Keratinocyte (primary cell): ENCODE results near the gene SMIM35. TPM values are rescaled to one million over a fixed set of nuclear protein-coding genes. Genes with fewer than 3 reads are reported as not detected.

Source experiments
- DNase-seq: peaks from one replicate; pipeline ENCODE4 v3.0.0-alpha.2; 2011; ENCODE audit warnings: low read depth, missing footprints, low spot score
- FAIRE-seq: peaks from 2 replicates; lab custom pipeline; 2011; peaks lifted over from hg19 to GRCh38; lab: Jason Lieb, UNC
- H2AFZ ChIP-seq: 2 replicates; pipeline ENCODE4 v1.6.0; 2012; ENCODE audit warnings: low read length, control low read depth, inconsistent platforms; ENCODE audit not compliant: control insufficient read depth
- H3K27ac ChIP-seq: 2 replicates; pipeline ENCODE4 v1.5.1; 2011; ENCODE audit warnings: low read length; ENCODE audit not compliant: control insufficient read depth, insufficient read depth
- H3K27me3 ChIP-seq: 3 replicates; pipeline ENCODE4 v1.6.0; 2011; ENCODE audit warnings: low read length; ENCODE audit not compliant: control insufficient read depth, insufficient read depth; ENCODE audit errors: extremely low read depth
- H3K36me3 ChIP-seq, 2 experiments: 2 replicates in 1 of 2; 3 replicates in 1 of 2; pipeline ENCODE4 v1.5.1; 2011; ENCODE audit warnings: low read length in 2 of 2, mild to moderate bottlenecking in 1 of 2; ENCODE audit not compliant: control insufficient read depth in 2 of 2, insufficient read depth in 2 of 2; ENCODE audit errors: extremely low read depth in 1 of 2
- H3K4me1 ChIP-seq: 3 replicates; pipeline ENCODE4 v1.5.1; 2011; ENCODE audit warnings: low read length; ENCODE audit not compliant: control insufficient read depth, insufficient read depth; ENCODE audit errors: extremely low read depth
- H3K4me2 ChIP-seq: 3 replicates; pipeline ENCODE4 v1.6.0; 2011; ENCODE audit warnings: low read depth, low read length; ENCODE audit not compliant: control insufficient read depth, insufficient read depth; ENCODE audit errors: extremely low read depth
- H3K4me3 ChIP-seq, 3 experiments: fragments of 200-600 bp in 1 of 3; sonication (generic) in 1 of 3; 2 replicates in 2 of 3; 3 replicates in 1 of 3; pipeline ENCODE4 v1.5.1; 2011 to 2016; ENCODE audit warnings: low read length in 3 of 3, mild to moderate bottlenecking in 3 of 3, control low read depth in 2 of 3, inconsistent platforms in 1 of 3, low read depth in 1 of 3, mixed read lengths in 1 of 3, mixed run types in 1 of 3, moderate library complexity in 1 of 3; ENCODE audit not compliant: control insufficient read depth in 2 of 3, insufficient read depth in 2 of 3; ENCODE audit errors: extremely low read depth in 1 of 3
- H3K79me2 ChIP-seq: 2 replicates; pipeline ENCODE4 v1.6.0; 2012; ENCODE audit warnings: low read length; ENCODE audit not compliant: control insufficient read depth, insufficient read depth
- H3K9ac ChIP-seq: 3 replicates; pipeline ENCODE4 v1.6.0; 2011; ENCODE audit warnings: low read length; ENCODE audit not compliant: control insufficient read depth, insufficient read depth; ENCODE audit errors: extremely low read depth
- H3K9me1 ChIP-seq: 3 replicates; pipeline ENCODE4 v1.6.0; 2011; ENCODE audit warnings: low read length; ENCODE audit not compliant: control insufficient read depth, insufficient read depth; ENCODE audit errors: extremely low read depth
- H3K9me3 ChIP-seq: 2 replicates; pipeline ENCODE4 v1.5.1; 2012; ENCODE audit warnings: low read depth, low read length; ENCODE audit not compliant: control insufficient read depth
- H4K20me1 ChIP-seq: 3 replicates; pipeline ENCODE4 v1.6.0; 2011; ENCODE audit warnings: low read length; ENCODE audit not compliant: control insufficient read depth, insufficient read depth; ENCODE audit errors: extremely low read depth
- EZH2 ChIP-seq: IDR thresholded peaks from one replicate; pipeline ENCODE4 v1.6.1; 2012; ENCODE audit warnings: inconsistent platforms, mild to moderate bottlenecking, low read length, moderate library complexity
- dilution Hi-C: fragments of 300-500 bp; cut with MboI; formaldehyde crosslinking; loops from one replicate; pipeline ENCODE4 v1.7.0; 2020; ENCODE audit warnings: low sequenced_read_pairs; ENCODE audit not compliant: extremely low pct_ligation_motif_present
- polyA plus RNA-seq, 5 experiments: library from polyadenylated mRNA; depleted of rRNA in 3 of 5; stranded (reverse) in 3 of 5; stranded (forward) in 1 of 5; unstranded in 1 of 5; fragments of >200 nt; gene quantifications; 1 replicate in 1 of 5; 2 replicates in 3 of 5; 3 replicates in 1 of 5; pipeline versions ENCODE4 v1.2.1 to v1.2.3, GENCODE V29; 2011 to 2012; ENCODE audit warnings: missing spikeins in 2 of 5, low read depth in 1 of 5, low replicate concordance in 1 of 5
- TF ChIP-seq, protein P1 (sequence below), 3 experiments: IDR thresholded peaks in 1 of 3; conservative IDR thresholded peaks in 1 of 3; optimal IDR thresholded peaks in 1 of 3; 2 replicates in 2 of 3; 3 replicates in 1 of 3; pipeline versions ENCODE3 to v1.5.1; 2011; ENCODE audit warnings: low read length in 3 of 3, mild to moderate bottlenecking in 3 of 3, moderate library complexity in 2 of 3, control low read depth in 1 of 3, inconsistent platforms in 1 of 3; ENCODE audit not compliant: insufficient read depth in 2 of 3; ENCODE audit errors: extremely low read depth in 1 of 3

The SMIM35 gene
- polyA plus RNA-seq, 1 donor (not counting 4 experiments of a cell fraction or from before 2014, with no cell fraction given), result not detected

DNA sequence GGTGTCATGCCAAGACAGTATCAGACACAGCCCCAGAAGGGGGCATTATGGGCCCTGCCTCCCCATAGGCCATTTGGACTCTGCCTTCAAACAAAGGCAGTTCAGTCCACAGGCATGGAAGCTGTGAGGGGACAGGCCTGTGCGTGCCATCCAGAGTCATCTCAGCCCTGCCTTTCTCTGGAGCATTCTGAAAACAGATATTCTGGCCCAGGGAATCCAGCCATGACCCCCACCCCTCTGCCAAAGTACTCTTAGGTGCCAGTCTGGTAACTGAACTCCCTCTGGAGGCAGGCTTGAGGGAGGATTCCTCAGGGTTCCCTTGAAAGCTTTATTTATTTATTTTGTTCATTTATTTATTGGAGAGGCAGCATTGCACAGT is 85.9 kb downstream of the SMIM35 start:
- no peaks in the 10 kb centered on the region for H4K20me1 ChIP-seq
- H2AFZ ChIP-seq, result no peak overlapping the region
- peaks cover 3% of the 10 kb centered on the region for H3K4me1 ChIP-seq
- H3K9me1 ChIP-seq, result no peaks in the 10 kb centered on the region
- H3K27me3 ChIP-seq, result no peaks in the 10 kb centered on the region
- dilution Hi-C loops, result no loop called here
- H3K4me3 ChIP-seq, result no peak overlapping the region
- H3K9me3 ChIP-seq, result no peaks in the 10 kb centered on the region
- DNase-seq, result no peak
- no peaks in the 10 kb centered on the region for H3K36me3 ChIP-seq
- no peak overlapping the region for H3K9ac ChIP-seq
- no peak for TF ChIP-seq EZH2
- TF ChIP-seq, protein P1, sequence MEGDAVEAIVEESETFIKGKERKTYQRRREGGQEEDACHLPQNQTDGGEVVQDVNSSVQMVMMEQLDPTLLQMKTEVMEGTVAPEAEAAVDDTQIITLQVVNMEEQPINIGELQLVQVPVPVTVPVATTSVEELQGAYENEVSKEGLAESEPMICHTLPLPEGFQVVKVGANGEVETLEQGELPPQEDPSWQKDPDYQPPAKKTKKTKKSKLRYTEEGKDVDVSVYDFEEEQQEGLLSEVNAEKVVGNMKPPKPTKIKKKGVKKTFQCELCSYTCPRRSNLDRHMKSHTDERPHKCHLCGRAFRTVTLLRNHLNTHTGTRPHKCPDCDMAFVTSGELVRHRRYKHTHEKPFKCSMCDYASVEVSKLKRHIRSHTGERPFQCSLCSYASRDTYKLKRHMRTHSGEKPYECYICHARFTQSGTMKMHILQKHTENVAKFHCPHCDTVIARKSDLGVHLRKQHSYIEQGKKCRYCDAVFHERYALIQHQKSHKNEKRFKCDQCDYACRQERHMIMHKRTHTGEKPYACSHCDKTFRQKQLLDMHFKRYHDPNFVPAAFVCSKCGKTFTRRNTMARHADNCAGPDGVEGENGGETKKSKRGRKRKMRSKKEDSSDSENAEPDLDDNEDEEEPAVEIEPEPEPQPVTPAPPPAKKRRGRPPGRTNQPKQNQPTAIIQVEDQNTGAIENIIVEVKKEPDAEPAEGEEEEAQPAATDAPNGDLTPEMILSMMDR (optimal IDR thresholded peaks at IDR 0.05 in 1 of 3, IDR thresholded peaks at IDR 0.05 in 1 of 3, conservative IDR thresholded peaks at IDR 0.05 in 1 of 3; ENCODE audit: extremely low read depth in 1 of 3, insufficient read depth in 2 of 3, low read length in 3 of 3), result no peak
- no peak for FAIRE-seq
- H3K4me2 ChIP-seq, result no peak overlapping the region
- H3K79me2 ChIP-seq, result no peaks in the 10 kb centered on the region
- no peak overlapping the region for H3K27ac ChIP-seq

DNA sequence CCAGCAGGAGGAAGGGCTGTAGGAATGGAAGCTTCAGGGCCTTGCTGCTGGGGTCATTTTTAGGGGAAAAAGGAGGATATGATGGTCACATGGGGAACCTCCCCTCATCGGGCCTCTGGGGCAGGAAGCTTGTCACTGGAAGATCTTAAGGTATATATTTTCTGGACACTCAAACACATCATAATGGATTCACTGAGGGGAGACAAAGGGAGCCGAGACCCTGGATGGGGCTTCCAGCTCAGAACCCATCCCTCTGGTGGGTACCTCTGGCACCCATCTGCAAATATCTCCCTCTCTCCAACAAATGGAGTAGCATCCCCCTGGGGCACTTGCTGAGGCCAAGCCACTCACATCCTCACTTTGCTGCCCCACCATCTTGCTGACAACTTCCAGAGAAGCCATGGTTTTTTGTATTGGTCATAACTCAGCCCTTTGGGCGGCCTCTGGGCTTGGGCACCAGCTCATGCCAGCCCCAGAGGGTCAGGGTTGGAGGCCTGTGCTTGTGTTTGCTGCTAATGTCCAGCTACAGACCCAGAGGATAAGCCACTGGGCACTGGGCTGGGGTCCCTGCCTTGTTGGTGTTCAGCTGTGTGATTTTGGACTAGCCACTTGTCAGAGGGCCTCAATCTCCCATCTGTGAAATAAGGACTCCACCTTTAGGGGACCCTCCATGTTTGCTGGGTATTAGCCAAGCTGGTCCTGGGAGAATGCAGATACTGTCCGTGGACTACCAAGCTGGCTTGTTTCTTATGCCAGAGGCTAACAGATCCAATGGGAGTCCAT is 86.5 kb downstream of the SMIM35 start:
- Histone ChIP-seq H3K27me3 (no peaks in the 10 kb centered on the region), H3K27ac (no peak overlapping the region), H3K9ac (no peak overlapping the region), H3K4me2 (no peak overlapping the region), H3K9me3 (no peaks in the 10 kb centered on the region), H3K4me3 (no peak overlapping the region), H3K4me1 (peaks cover 3% of the 10 kb centered on the region), H2AFZ (no peak overlapping the region), H3K79me2 (no peaks in the 10 kb centered on the region), H4K20me1 (no peaks in the 10 kb centered on the region), H3K9me1 (no peaks in the 10 kb centered on the region), H3K36me3 (no peaks in the 10 kb centered on the region)
- no peak for FAIRE-seq
- TF ChIP-seq EZH2, result no peak
- TF ChIP-seq, protein P1 (optimal IDR thresholded peaks at IDR 0.05 in 1 of 3, IDR thresholded peaks at IDR 0.05 in 1 of 3, conservative IDR thresholded peaks at IDR 0.05 in 1 of 3; ENCODE audit: extremely low read depth in 1 of 3, insufficient read depth in 2 of 3, low read length in 3 of 3), result no peak
- dilution Hi-C loops, result no loop called here
- DNase-seq, result no peak
